ENCODE results near the gene CREB5.

Gene CREB5

DNA sequence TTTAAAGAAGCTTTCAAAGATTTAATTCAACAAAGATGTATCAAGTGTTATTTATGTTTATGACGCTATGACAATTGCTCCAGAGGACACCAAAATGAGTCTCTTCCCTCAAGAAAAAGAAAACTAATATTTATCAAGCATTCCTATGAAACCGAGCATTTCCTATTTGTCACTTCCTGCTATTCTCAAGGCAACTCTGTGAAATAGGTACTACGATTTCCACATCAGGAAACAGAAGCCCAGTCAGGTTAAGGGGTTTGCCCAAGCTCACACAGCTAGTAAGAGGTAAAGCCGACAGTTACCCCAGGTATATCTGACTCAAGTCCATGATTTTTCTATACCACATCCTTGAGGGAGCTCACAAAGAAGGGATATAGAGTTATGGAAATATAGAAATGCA is 459.9 kb downstream of the CREB5 start:
- DNase-seq, result no peak

- no peak for DNase-seq
Measured at GRCh38 chr7:28873365-28873764, 461.0 kb downstream of the CREB5 start.

- DNase-seq, result no peak
Measured at GRCh38 chr7:28874001-28874400, 461.7 kb downstream of the CREB5 start.
